HCT116 (cell line): ENCODE results near the gene CYP24A1. TPM values are rescaled to one million over a fixed set of nuclear protein-coding genes. Genes with fewer than 3 reads are reported as not detected.

ENCODE experiments used
- ATAC-seq: fragments of 200-7000 bp; cut with Tn5 transposase; 2 replicates; pipeline ENCODE4 v1.9.1; 2020; ENCODE audit warnings: mild to moderate bottlenecking, moderate library complexity
- BruUV-seq: library from RNA; stranded (reverse); fragments of 400-500 nt; replicated peaks from 2 replicates; lab custom pipeline; 2021; lab: Mats Ljungman, UMichigan
- CTCF ChIA-PET: fragments of 300-600 bp; sonication (Branson Sonifier 250); formaldehyde crosslinking; loops from one replicate; lab custom pipeline; 2021; ENCODE audit warnings: antibody characterized with exemption; lab: Charles Lee
- POLR2A ChIA-PET: fragments of 300-600, 350-600 bp; sonication (Branson Sonifier 250); formaldehyde crosslinking; loops from one replicate; lab custom pipeline; 2021; ENCODE audit warnings: antibody characterized with exemption; lab: Charles Lee
- RAD21 ChIA-PET, 2 experiments: fragments of 300-600 bp; sonication (Branson Sonifier 250); formaldehyde crosslinking; loops; one replicate each; lab custom pipeline; 2023; ENCODE audit warnings: low total read pairs in 2 of 2; ENCODE audit not compliant: uncharacterized antibody in 2 of 2, unreplicated experiment in 2 of 2, low non-redundant PET in 1 of 2; lab: Charles Lee
- DNase-seq: peaks from one replicate; pipeline ENCODE4 v3.0.0-alpha.2; 2010; ENCODE audit warnings: low read depth, low spot score
- H2AFZ ChIP-seq: fragments of 200-600 bp; shearing (Covaris generic), sonication (generic); 2 replicates; pipeline ENCODE4 v1.6.1; 2017; ENCODE audit warnings: low read depth, mixed run types, mixed read lengths, antibody characterized with exemption, low read length; ENCODE audit not compliant: poor library complexity, severe bottlenecking
- H3K27ac ChIP-seq: 2 replicates; pipeline ENCODE4 v1.5.1; 2012; ENCODE audit warnings: low read depth, low read length
- H3K27me3 ChIP-seq: fragments of 200-600 bp; sonication (generic); 2 replicates; pipeline ENCODE4 v1.6.1; 2016; ENCODE audit warnings: mixed run types, low read length, mixed read lengths; ENCODE audit not compliant: insufficient read depth
- H3K36me3 ChIP-seq, 2 experiments: fragments of 200-500 bp in 1 of 2; fragments of 200-600 bp in 1 of 2; sonication (Bioruptor generic) in 1 of 2; sonication (generic) in 1 of 2; 2 replicates each; pipeline versions ENCODE4 v1.5.1 to v1.6.1; 2014 to 2016; ENCODE audit warnings: low read length in 2 of 2, inconsistent platforms in 1 of 2, mixed read lengths in 1 of 2, mixed run types in 1 of 2; ENCODE audit not compliant: insufficient read depth in 2 of 2, control insufficient read depth in 1 of 2
- H3K4me1 ChIP-seq, 2 experiments: fragments of 200-600 bp in 1 of 2; sonication (generic) in 1 of 2; 2 replicates each; pipeline versions ENCODE4 v1.5.1 to v1.6.1; 2012 to 2017; ENCODE audit warnings: low read length in 2 of 2, inconsistent platforms in 1 of 2, mild to moderate bottlenecking in 1 of 2, mixed read lengths in 1 of 2, mixed run types in 1 of 2, moderate library complexity in 1 of 2; ENCODE audit not compliant: insufficient read depth in 2 of 2, control insufficient read depth in 1 of 2
- H3K4me2 ChIP-seq: fragments of 200-600 bp; sonication (generic); 2 replicates; pipeline ENCODE4 v1.6.1; 2017; ENCODE audit warnings: mixed run types, low read length, mixed read lengths
- H3K4me3 ChIP-seq, 2 experiments: fragments of 200-600 bp in 1 of 2; sonication (generic) in 1 of 2; replicated peaks in 1 of 2; 2 replicates each; pipeline ENCODE4 v1.5.1; 2011 to 2016; ENCODE audit warnings: low read length in 2 of 2, control low read depth in 1 of 2, low read depth in 1 of 2, mild to moderate bottlenecking in 1 of 2, mixed read lengths in 1 of 2, mixed run types in 1 of 2
- H3K79me2 ChIP-seq: fragments of 200-600 bp; sonication (generic); 2 replicates; pipeline ENCODE4 v1.6.1; 2017; ENCODE audit warnings: mild to moderate bottlenecking, mixed run types, low read length, moderate library complexity, mixed read lengths; ENCODE audit not compliant: insufficient read depth
- H3K9ac ChIP-seq: fragments of 200-600 bp; sonication (generic); 2 replicates; pipeline ENCODE4 v1.6.1; 2016; ENCODE audit warnings: low read length, mixed read lengths
- H3K9me2 ChIP-seq: fragments of 200-600 bp; sonication (generic), shearing (Covaris generic); 2 replicates; pipeline ENCODE4 v1.6.1; 2017; ENCODE audit warnings: mixed run types, mild to moderate bottlenecking, moderate library complexity; ENCODE audit not compliant: insufficient read depth
- H3K9me3 ChIP-seq, 2 experiments: fragments of 200-500 bp in 1 of 2; fragments of 200-600 bp in 1 of 2; sonication (Bioruptor generic) in 1 of 2; sonication (generic) in 1 of 2; 2 replicates each; pipeline ENCODE4 v1.6.1; 2014 to 2017; ENCODE audit warnings: low read length in 2 of 2, mixed read lengths in 2 of 2, inconsistent platforms in 1 of 2, low read depth in 1 of 2, mild to moderate bottlenecking in 1 of 2, mixed run types in 1 of 2, moderate library complexity in 1 of 2; ENCODE audit not compliant: control insufficient read depth in 1 of 2, insufficient read depth in 1 of 2
- H4K20me1 ChIP-seq: fragments of 200-600 bp; sonication (generic), shearing (Covaris generic); 2 replicates; pipeline ENCODE4 v1.6.1; 2017; ENCODE audit warnings: mixed run types, mild to moderate bottlenecking, moderate library complexity; ENCODE audit not compliant: insufficient read depth
- CBX3 ChIP-seq: IDR thresholded peaks from 2 replicates; pipeline ENCODE4 v1.6.1; 2012; ENCODE audit warnings: low read depth
- CEBPB ChIP-seq: IDR thresholded peaks from 2 replicates; pipeline ENCODE4 v1.6.1; 2012; ENCODE audit warnings: low read depth
- EGR1 ChIP-seq: IDR thresholded peaks from 2 replicates; pipeline ENCODE4 v1.6.1; 2012; ENCODE audit warnings: low read depth
- ELF1 ChIP-seq: IDR thresholded peaks from 2 replicates; pipeline ENCODE4 v1.6.1; 2012; ENCODE audit warnings: low read depth, borderline replicate concordance
- EZH2 ChIP-seq: fragments of 200-600 bp; sonication (generic); IDR thresholded peaks from 2 replicates; pipeline ENCODE4 v1.6.1; 2017; ENCODE audit warnings: antibody characterized with exemption, mixed run types
- EZH2phosphoT487 ChIP-seq: fragments of 200-600 bp; IDR thresholded peaks from 2 replicates; pipeline ENCODE4 v1.6.1; 2018; ENCODE audit warnings: antibody characterized with exemption, borderline replicate concordance
- FOSL1 ChIP-seq: IDR thresholded peaks from 2 replicates; pipeline ENCODE4 v1.6.1; 2012; ENCODE audit warnings: low read depth
- JUND ChIP-seq: IDR thresholded peaks from 2 replicates; pipeline ENCODE4 v1.6.1; 2012
- POLR2A ChIP-seq: IDR thresholded peaks from 2 replicates; pipeline ENCODE4 v1.7.0; 2011; ENCODE audit warnings: borderline replicate concordance; ENCODE audit not compliant: insufficient read depth, insufficient read length; ENCODE audit errors: extremely low read depth
- POLR2AphosphoS5 ChIP-seq: IDR thresholded peaks from 2 replicates; pipeline ENCODE4 v1.6.1; 2011; ENCODE audit warnings: mild to moderate bottlenecking, low read depth, low read length, moderate library complexity
- RAD21 ChIP-seq: IDR thresholded peaks from 2 replicates; pipeline ENCODE4 v1.6.1; 2012; ENCODE audit warnings: low read depth, mild to moderate bottlenecking
- SIN3A ChIP-seq: IDR thresholded peaks from 2 replicates; pipeline ENCODE4 v1.6.1; 2012; ENCODE audit warnings: low read depth
- ZFX ChIP-seq: fragments of 450-650 bp; IDR thresholded peaks from 2 replicates; pipeline ENCODE4 v1.6.1; 2017
- ZNF274 ChIP-seq: fragments of 200-500 bp; sonication (Bioruptor generic); IDR thresholded peaks from 2 replicates; pipeline ENCODE4 v1.6.1; 2014; ENCODE audit warnings: mild to moderate bottlenecking, low read depth, low read length, inconsistent platforms
- intact Hi-C: fragments of 100-400 bp; cut with micrococcal nuclease; formaldehyde crosslinking; loops from 2 replicates; pipeline ENCODE4 v1.10.0; 2022
- total RNA-seq: library from RNA; stranded (reverse); gene quantifications from one replicate; pipeline ENCODE4 v1.2.1, GENCODE V29; 2021; ENCODE audit not compliant: unreplicated experiment
- TF ChIP-seq, protein P1 (sequence below): IDR thresholded peaks from 2 replicates; pipeline ENCODE4 v1.6.1; 2011; ENCODE audit warnings: mild to moderate bottlenecking, low read length, moderate library complexity; ENCODE audit not compliant: insufficient replicate concordance; ENCODE audit errors: extremely low read depth
- TF ChIP-seq, protein P2 (sequence below): IDR thresholded peaks from 2 replicates; pipeline ENCODE4 v1.6.1; 2012; ENCODE audit warnings: low read depth
- TF ChIP-seq, protein P3 (sequence below): IDR thresholded peaks from 2 replicates; pipeline ENCODE4 v1.6.1; 2012
- TF ChIP-seq, protein P4 (sequence below): IDR thresholded peaks from 2 replicates; pipeline ENCODE4 v1.6.1; 2012

The CYP24A1 gene
- total RNA-seq, 1 experiment from 2014 or later: 267 TPM

DNA sequence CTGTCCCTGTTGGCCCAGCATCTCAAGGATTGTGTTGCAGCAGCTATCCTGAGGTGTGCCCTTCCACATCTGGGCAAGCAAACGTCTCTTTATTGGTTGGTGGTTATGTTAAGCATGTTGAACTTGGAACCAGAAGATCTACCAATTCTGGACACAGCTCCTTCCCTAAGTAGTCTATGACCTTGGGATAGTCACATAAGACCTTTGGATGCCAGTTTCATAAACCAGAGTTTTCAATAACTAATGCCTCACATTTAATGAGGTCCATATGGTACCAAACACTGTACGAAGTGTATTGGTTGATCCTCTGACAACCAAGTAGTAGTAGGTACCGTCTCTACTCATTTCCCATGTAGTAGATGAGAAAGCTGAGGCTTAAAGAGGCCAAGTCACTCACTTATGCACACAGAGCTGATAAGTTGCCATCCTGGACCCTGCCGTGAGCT is 3.7 kb downstream of the CYP24A1 start:
- Histone ChIP-seq H2AFZ (no peak overlapping the region), H4K20me1 (no peaks in the 10 kb centered on the region), H3K27me3 (no peaks in the 10 kb centered on the region), H3K27ac (peak overlapping the region; percentile 94), H3K4me1 (peaks cover 79 to 95% of the 10 kb centered on the region in 2 experiments), H3K9me2 (no peaks in the 10 kb centered on the region), H3K9me3 (no peaks in the 10 kb centered on the region), H3K4me3 (peak overlapping the region; percentile 40 to 44), H3K4me2 (peak overlapping the region; percentile 94), H3K9ac (peak overlapping the region; percentile 82), H3K36me3 (peaks cover under 1 to 16% of the 10 kb centered on the region in 2 experiments; a peak in 2 of 4 replicates), H3K79me2 (peaks cover 62% of the 10 kb centered on the region; the same call in 1 of the 2 replicates)
- intact Hi-C loops: loop anchor here (5.0 kb wide), 1 partner anchor 48 kb away; no protein-coding TSS in a partner anchor
- ChIA-PET CTCF (interaction anchor here (1.0 to 3.7 kb wide), 3 partner anchors 13 to 66 kb away, joined by 3 to 15 read pairs (median 4); no protein-coding TSS in a partner anchor), RAD21 (interaction anchor here (1.1 to 2.4 kb wide), 2 partner anchors 31 to 73 kb away, joined by 4 to 10 read pairs; no protein-coding TSS in a partner anchor), POLR2A (interaction anchor here (0.9 to 2.3 kb wide), 6 partner anchors 9 to 43 kb away, joined by 3 to 14 read pairs (median 4); no protein-coding TSS in a partner anchor)
- DNase-seq (no peak), ATAC-seq (peak; percentile 15)
- no TSS peak for BruUV-seq
- TF ChIP-seq POLR2AphosphoS5: peak; percentile 17; the same call in 1 of the 2 replicates
- no peak for TF ChIP-seq ZNF274
- TF ChIP-seq SIN3A: 0 out of 2 replicates have a peak, but pooled peaks have one; percentile 5
- TF ChIP-seq EGR1: no peak
- no peak for TF ChIP-seq ZFX
- TF ChIP-seq ELF1: no peak
- TF ChIP-seq, protein P1, sequence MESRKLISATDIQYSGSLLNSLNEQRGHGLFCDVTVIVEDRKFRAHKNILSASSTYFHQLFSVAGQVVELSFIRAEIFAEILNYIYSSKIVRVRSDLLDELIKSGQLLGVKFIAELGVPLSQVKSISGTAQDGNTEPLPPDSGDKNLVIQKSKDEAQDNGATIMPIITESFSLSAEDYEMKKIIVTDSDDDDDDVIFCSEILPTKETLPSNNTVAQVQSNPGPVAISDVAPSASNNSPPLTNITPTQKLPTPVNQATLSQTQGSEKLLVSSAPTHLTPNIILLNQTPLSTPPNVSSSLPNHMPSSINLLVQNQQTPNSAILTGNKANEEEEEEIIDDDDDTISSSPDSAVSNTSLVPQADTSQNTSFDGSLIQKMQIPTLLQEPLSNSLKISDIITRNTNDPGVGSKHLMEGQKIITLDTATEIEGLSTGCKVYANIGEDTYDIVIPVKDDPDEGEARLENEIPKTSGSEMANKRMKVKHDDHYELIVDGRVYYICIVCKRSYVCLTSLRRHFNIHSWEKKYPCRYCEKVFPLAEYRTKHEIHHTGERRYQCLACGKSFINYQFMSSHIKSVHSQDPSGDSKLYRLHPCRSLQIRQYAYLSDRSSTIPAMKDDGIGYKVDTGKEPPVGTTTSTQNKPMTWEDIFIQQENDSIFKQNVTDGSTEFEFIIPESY: no peak
- TF ChIP-seq, protein P2, sequence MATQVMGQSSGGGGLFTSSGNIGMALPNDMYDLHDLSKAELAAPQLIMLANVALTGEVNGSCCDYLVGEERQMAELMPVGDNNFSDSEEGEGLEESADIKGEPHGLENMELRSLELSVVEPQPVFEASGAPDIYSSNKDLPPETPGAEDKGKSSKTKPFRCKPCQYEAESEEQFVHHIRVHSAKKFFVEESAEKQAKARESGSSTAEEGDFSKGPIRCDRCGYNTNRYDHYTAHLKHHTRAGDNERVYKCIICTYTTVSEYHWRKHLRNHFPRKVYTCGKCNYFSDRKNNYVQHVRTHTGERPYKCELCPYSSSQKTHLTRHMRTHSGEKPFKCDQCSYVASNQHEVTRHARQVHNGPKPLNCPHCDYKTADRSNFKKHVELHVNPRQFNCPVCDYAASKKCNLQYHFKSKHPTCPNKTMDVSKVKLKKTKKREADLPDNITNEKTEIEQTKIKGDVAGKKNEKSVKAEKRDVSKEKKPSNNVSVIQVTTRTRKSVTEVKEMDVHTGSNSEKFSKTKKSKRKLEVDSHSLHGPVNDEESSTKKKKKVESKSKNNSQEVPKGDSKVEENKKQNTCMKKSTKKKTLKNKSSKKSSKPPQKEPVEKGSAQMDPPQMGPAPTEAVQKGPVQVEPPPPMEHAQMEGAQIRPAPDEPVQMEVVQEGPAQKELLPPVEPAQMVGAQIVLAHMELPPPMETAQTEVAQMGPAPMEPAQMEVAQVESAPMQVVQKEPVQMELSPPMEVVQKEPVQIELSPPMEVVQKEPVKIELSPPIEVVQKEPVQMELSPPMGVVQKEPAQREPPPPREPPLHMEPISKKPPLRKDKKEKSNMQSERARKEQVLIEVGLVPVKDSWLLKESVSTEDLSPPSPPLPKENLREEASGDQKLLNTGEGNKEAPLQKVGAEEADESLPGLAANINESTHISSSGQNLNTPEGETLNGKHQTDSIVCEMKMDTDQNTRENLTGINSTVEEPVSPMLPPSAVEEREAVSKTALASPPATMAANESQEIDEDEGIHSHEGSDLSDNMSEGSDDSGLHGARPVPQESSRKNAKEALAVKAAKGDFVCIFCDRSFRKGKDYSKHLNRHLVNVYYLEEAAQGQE: no peak
- no peak for TF ChIP-seq FOSL1
- peak; percentile 75 for TF ChIP-seq POLR2A
- no peak for TF ChIP-seq RAD21
- TF ChIP-seq, protein P3, sequence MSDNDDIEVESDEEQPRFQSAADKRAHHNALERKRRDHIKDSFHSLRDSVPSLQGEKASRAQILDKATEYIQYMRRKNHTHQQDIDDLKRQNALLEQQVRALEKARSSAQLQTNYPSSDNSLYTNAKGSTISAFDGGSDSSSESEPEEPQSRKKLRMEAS: no peak
- no peak for TF ChIP-seq EZH2phosphoT487
- no peak for TF ChIP-seq CEBPB
- TF ChIP-seq, protein P4, sequence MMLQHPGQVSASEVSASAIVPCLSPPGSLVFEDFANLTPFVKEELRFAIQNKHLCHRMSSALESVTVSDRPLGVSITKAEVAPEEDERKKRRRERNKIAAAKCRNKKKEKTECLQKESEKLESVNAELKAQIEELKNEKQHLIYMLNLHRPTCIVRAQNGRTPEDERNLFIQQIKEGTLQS: no peak
- no peak for TF ChIP-seq JUND
- no peak for TF ChIP-seq CBX3
- TF ChIP-seq EZH2: no peak
